Measurements from ENCODE around the gene CRTAP. TPM values are rescaled to one million over a fixed set of nuclear protein-coding genes. Genes with fewer than 3 reads are reported as not detected.

CRTAP gene
- total RNA-seq, 1 experiment from 2014 or later = 99.3 TPM

DNA sequence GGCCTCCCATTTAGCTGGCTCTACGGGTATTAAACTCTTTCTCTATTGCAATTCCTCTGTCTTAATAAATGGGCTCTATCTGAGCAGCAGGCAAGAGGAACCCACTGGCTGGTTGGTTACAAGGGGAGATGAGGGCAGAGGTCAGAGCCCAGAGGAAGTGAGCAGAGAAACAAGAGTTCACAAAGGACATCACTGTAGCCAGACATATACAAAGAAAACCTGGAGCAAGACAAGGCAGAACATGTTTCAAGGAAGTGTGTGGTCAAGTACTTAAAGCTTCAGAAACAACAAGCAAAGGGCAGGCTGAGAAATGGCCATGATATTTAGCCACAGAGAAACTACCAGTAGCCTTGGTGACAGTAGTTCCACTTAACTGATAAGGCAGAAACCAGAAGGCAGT lies 80.5 kb downstream of the CRTAP start:
- intact Hi-C loops (cut with micrococcal nuclease; ENCODE audit: unreplicated experiment) = no loop called here
- H3K4me1 ChIP-seq (ENCODE audit: control insufficient read depth, insufficient read depth, low read length) = no peaks in the 10 kb centered on the region
- H3K27me3 ChIP-seq (ENCODE audit: control insufficient read depth, insufficient read depth, low read length) = no peaks in the 10 kb centered on the region
- DNase-seq (ENCODE audit: low read depth, low spot score) = no peak
- ChIA-PET POLR2A (no interaction called here), CTCF (no interaction called here)
- H3K9me3 ChIP-seq (ENCODE audit: control insufficient read depth, insufficient read depth, low read depth, low read length) = no peaks in the 10 kb centered on the region
- in situ Hi-C loops (cut with HindIII; ENCODE audit: low pct_unique_long_range_greater_than_20kb, low sequenced_read_pairs) = no loop called here
- no peak overlapping the region for H3K4me3 ChIP-seq (ENCODE audit: low read depth in 2 of 2, low read length in 2 of 2)
- no peaks in the 10 kb centered on the region for H3K36me3 ChIP-seq (ENCODE audit: control insufficient read depth, insufficient read depth, low read length)
- TF ChIP-seq, protein P1, sequence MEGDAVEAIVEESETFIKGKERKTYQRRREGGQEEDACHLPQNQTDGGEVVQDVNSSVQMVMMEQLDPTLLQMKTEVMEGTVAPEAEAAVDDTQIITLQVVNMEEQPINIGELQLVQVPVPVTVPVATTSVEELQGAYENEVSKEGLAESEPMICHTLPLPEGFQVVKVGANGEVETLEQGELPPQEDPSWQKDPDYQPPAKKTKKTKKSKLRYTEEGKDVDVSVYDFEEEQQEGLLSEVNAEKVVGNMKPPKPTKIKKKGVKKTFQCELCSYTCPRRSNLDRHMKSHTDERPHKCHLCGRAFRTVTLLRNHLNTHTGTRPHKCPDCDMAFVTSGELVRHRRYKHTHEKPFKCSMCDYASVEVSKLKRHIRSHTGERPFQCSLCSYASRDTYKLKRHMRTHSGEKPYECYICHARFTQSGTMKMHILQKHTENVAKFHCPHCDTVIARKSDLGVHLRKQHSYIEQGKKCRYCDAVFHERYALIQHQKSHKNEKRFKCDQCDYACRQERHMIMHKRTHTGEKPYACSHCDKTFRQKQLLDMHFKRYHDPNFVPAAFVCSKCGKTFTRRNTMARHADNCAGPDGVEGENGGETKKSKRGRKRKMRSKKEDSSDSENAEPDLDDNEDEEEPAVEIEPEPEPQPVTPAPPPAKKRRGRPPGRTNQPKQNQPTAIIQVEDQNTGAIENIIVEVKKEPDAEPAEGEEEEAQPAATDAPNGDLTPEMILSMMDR (IDR thresholded peaks at IDR 0.05) = no peak
- TF ChIP-seq SIN3A (IDR thresholded peaks at IDR 0.05; ENCODE audit: borderline replicate concordance, insufficient read depth, low read depth, low read length) (no peak), POLR2AphosphoS5 (IDR thresholded peaks at IDR 0.05; ENCODE audit: low read depth, low read length) (no peak), TCF7L2 (IDR thresholded peaks at IDR 0.05; ENCODE audit: low read depth, low read length) (no peak)
- TF ChIP-seq, protein P2, sequence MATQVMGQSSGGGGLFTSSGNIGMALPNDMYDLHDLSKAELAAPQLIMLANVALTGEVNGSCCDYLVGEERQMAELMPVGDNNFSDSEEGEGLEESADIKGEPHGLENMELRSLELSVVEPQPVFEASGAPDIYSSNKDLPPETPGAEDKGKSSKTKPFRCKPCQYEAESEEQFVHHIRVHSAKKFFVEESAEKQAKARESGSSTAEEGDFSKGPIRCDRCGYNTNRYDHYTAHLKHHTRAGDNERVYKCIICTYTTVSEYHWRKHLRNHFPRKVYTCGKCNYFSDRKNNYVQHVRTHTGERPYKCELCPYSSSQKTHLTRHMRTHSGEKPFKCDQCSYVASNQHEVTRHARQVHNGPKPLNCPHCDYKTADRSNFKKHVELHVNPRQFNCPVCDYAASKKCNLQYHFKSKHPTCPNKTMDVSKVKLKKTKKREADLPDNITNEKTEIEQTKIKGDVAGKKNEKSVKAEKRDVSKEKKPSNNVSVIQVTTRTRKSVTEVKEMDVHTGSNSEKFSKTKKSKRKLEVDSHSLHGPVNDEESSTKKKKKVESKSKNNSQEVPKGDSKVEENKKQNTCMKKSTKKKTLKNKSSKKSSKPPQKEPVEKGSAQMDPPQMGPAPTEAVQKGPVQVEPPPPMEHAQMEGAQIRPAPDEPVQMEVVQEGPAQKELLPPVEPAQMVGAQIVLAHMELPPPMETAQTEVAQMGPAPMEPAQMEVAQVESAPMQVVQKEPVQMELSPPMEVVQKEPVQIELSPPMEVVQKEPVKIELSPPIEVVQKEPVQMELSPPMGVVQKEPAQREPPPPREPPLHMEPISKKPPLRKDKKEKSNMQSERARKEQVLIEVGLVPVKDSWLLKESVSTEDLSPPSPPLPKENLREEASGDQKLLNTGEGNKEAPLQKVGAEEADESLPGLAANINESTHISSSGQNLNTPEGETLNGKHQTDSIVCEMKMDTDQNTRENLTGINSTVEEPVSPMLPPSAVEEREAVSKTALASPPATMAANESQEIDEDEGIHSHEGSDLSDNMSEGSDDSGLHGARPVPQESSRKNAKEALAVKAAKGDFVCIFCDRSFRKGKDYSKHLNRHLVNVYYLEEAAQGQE (IDR thresholded peaks at IDR 0.05; ENCODE audit: insufficient read depth in 1 of 2, low read depth in 2 of 2, low read length in 1 of 2) = no peak
- no TSS peak for BruUV-seq (replicated peaks)
- no peak overlapping the region for H3K27ac ChIP-seq (ENCODE audit: low read length)
- no peak for ATAC-seq

DNA sequence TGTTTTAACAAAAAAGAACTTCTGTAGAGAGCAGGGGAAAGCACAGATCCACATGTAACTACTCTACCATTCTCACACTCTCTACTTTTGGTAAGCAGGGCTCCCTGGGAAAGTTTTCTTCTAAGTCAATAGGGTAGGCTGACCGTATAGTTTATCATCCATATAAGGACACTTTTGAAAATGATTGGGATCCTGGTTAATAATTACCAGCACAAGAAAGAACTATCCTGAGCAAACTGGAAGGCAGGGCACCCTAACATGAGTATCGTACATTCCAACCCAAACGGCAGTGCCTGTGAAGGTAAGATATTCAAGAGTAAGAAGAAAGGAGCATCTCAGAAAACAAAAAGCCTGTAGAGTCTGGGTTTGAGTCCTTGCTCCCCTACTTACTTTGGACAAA lies 82.7 kb downstream of the CRTAP start:
- in situ Hi-C loops (cut with HindIII; ENCODE audit: low pct_unique_long_range_greater_than_20kb, low sequenced_read_pairs) = no loop called here
- Histone ChIP-seq H3K27me3 (ENCODE audit: control insufficient read depth, insufficient read depth, low read length) (no peaks in the 10 kb centered on the region), H3K4me1 (ENCODE audit: control insufficient read depth, insufficient read depth, low read length) (no peaks in the 10 kb centered on the region), H3K27ac (ENCODE audit: low read length) (no peak overlapping the region), H3K9me3 (ENCODE audit: control insufficient read depth, insufficient read depth, low read depth, low read length) (no peaks in the 10 kb centered on the region), H3K4me3 (ENCODE audit: low read depth in 2 of 2, low read length in 2 of 2) (no peak overlapping the region), H3K36me3 (ENCODE audit: control insufficient read depth, insufficient read depth, low read length) (no peaks in the 10 kb centered on the region)
- ATAC-seq (no peak), DNase-seq (ENCODE audit: low read depth, low spot score) (no peak)
- CTCF ChIA-PET = no interaction called here
- intact Hi-C loops (cut with micrococcal nuclease; ENCODE audit: unreplicated experiment) = no loop called here
- TF ChIP-seq, protein P1 (IDR thresholded peaks at IDR 0.05) = no peak
- no peak for TF ChIP-seq TCF7L2 (IDR thresholded peaks at IDR 0.05; ENCODE audit: low read depth, low read length)
- TF ChIP-seq, protein P2 (IDR thresholded peaks at IDR 0.05; ENCODE audit: insufficient read depth in 1 of 2, low read depth in 2 of 2, low read length in 1 of 2) = no peak
- no peak for TF ChIP-seq SIN3A (IDR thresholded peaks at IDR 0.05; ENCODE audit: borderline replicate concordance, insufficient read depth, low read depth, low read length)
- no peak for TF ChIP-seq POLR2AphosphoS5 (IDR thresholded peaks at IDR 0.05; ENCODE audit: low read depth, low read length)
- POLR2A ChIA-PET = interaction anchor here (0.7 kb wide), 1 partner anchor 24 kb away, joined by 3 read pairs; no protein-coding TSS in a partner anchor
- BruUV-seq (replicated peaks) = no TSS peak

Other genes with a start within 250 kb of the CRTAP start
- 0.10 TPM for gene CCR4, start 162.4 kb upstream of the CRTAP start, total RNA-seq (2021; ENCODE audit: unreplicated experiment)
- gene GLB1, start 16.9 kb upstream of the CRTAP start, total RNA-seq (2021; ENCODE audit: unreplicated experiment) = 39.1 TPM
- gene TMPPE, start 16.9 kb upstream of the CRTAP start, total RNA-seq (2021; ENCODE audit: unreplicated experiment) = 5.8 TPM
- gene SUSD5, start 104.8 kb downstream of the CRTAP start, total RNA-seq (2021; ENCODE audit: unreplicated experiment) = 16.3 TPM
- 12.3 TPM for gene FBXL2, start 163.4 kb downstream of the CRTAP start, total RNA-seq (2021; ENCODE audit: unreplicated experiment)